Activated T-cell treated with anti-CD3 and anti-CD28 coated beads for 4 hours (primary cell): ENCODE data around the gene TOR4A.
"Not testable (repeated sequence)": the region's sequence is repeated elsewhere in the genome, so short reads cannot be mapped to it uniquely, and the experiment has no call there.

Source experiments
- DNase-seq: peaks from one replicate; pipeline ENCODE4 v3.0.0-alpha.2; 2020

Gene TOR4A

DNA sequence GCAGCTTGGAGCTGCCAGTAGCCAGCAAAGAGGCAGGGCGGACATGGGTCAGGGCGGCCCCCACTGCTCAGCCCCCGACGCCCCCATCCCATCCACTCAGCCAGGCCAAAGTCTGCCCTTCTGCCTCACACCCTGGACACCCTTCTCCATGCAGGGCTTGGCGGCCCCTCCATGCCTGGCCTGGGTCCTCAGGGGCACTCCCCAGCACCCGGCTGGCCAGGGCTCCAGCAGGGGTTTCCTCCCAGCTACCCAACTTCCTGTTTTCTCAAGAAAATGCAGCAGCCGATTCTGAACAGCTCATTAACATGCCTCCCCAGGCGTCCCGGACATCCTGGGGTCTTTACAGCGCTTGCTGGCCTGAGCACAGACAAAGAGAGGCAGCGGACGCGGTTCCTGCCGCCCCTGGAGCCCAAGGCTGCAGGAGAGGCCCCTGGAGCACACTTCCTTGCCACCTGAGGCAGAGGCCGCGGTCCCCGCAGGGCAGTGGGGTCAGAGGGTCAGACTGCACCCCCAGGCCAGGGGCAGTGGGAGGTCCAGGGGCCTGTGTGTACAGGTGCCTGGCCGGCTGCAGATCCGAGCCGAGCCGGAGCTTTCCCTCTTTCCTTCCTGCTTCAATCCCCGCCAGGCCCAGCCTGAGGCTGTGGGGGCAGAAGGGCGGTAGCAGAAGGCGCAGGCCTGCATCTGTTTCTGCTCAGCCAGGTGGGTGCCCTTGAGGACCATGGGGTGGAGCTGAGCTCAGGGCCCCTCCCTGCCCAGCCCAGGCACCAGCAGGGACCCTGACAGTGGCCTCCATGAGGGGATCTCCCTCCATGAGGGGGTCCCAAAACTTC lies 43.2 kb downstream of the TOR4A start:
- DNase-seq, result no peak

DNA sequence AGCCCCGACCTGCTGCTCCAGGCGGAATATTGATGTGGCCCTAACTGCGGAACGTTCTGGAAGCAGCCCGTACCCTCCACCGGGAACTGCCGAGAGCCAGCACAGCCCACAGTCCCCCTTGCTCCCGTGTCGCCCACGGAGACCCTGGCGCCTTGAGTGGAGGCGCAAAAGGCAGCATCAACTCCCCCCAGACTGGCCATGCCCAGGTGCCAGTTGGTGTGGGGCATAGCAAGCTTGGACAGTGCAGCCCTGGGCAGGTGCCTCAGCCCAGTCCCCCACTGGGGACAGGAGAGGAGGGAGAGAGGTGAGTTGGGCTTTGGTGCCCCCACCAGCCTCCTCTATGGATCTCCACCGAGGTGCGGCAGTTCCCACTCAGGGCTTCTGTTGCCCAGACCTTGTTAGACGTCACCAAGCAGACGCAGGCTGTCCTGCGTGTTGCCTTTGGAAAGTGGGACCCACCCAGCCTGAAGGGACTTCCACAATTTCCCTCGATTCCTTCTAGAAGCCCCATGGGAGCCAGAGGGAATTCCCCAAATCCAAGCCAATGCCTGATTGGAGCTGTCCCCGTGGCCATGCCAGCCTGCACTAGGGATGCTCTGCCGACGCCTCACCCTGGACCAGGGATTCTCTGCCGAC lies 44.3 kb downstream of the TOR4A start:
- DNase-seq, result no peak

DNA sequence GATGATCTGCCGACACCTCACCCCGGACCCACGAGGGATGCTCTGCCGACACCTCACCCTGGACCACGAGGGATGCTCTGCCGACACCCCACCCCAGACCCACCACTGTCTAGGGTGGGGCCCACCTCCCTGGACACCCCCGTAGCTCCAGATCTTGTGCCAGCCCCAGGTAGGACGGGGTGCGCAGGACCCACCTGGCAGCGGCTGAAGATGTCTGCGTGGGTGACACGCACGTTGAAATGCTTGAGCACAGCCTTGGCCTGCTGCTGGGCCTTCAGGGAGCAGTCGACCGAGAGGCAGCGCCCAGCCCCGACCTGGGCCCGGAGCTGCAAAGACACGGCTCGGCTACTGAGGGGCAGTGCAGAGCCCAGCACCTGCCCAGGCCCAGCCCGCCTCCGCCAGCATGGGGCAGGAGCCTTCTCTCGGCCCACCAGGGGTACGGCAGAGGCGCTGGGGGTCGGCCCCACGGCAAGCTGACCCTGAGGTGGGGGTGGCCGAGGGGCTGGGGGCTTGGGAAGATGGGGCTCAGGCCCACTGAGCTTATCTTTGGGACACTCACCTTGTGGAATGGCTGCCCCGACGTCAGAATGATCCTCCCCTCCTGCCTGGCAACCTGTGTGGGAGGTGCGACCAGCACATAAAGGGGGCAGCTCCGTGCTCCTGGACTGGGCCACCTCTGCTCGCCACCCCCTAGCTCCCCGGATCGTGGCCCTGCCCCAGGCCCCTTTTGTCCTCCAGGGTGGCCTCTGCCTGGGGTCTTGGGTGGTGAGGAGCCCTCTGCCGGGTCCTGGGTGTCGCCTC lies 46.2 kb downstream of the TOR4A start:
- no peak for DNase-seq

GRCh38 chr9:137325124-137325523 lies 47.6 kb downstream of the TOR4A start:
- DNase-seq, result no peak

GRCh38 chr9:137325799-137326198 lies 48.3 kb downstream of the TOR4A start:
- no peak for DNase-seq

GRCh38 chr9:137326445-137327065 lies 49.0 kb downstream of the TOR4A start:
- no peak for DNase-seq

GRCh38 chr9:137327641-137328550 lies 50.4 kb downstream of the TOR4A start:
- DNase-seq, result not testable (repeated sequence)

- not testable (repeated sequence) for DNase-seq
These were observed 52.1 kb downstream of the TOR4A start for GRCh38 chr9:137329590-137329989.

DNA sequence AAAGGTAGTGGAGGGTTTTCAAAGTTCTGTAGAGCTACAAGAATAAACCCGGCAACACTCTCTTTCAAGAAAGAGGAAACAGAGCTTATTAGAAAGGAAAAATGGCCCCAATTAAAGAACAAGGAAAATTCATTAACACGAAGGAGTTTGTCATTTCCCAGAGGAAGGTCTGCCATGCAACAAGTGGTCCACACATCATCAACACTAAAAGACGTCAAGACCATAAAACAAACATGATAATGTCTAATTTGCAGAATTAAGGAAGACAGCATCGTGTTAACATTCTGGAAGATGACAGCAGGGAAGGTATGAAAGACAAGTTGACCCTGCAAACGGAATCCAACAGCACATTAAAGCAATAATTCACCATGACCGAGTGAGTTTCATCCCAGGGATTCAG lies 53.2 kb downstream of the TOR4A start:
- no peak for DNase-seq

DNA sequence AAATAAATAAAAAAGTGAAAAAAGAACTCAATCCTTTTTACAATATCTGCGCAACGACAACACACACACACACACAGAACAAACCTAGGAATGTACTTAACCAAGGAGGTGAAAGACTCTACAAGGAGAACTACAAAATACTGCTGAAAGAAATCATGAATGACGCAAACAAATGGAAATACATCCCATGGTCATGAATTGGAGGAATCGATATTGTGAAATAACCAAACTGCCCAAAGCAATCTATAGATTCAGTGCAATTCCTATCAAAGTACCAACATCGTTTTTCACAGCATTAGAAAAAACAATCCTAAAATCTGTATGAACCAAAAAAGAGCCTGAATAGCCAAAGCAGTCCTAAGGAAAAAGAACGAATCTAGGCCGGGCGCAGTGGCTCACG lies 54.4 kb downstream of the TOR4A start:
- DNase-seq, result no peak
